K562 (cell line): ENCODE results near the gene PRAMEF20. TPM values are rescaled to one million over a fixed set of nuclear protein-coding genes. Genes with fewer than 3 reads are reported as not detected.
"Not testable (repeated sequence)": the region's sequence is repeated elsewhere in the genome, so short reads cannot be mapped to it uniquely, and the experiment has no call there.

Experiments
- ATAC-seq: fragments of 200-7000 bp; cut with Tn5 transposase; 3 replicates; pipeline ENCODE4 v1.9.1; 2020; ENCODE audit warnings: moderate library complexity
- BruUV-seq: library from RNA; stranded (reverse); fragments of 400-500 nt; replicated peaks from 2 replicates; lab custom pipeline; 2021; lab: Mats Ljungman, UMichigan
- CTCF ChIA-PET: fragments of 300-600 bp; formaldehyde crosslinking; extraction: SDS; loops from one replicate; lab custom pipeline; 2021; ENCODE audit warnings: low intra/inter-chr PET ratio; lab: Yijun Ruan, JAX
- POLR2A ChIA-PET: fragments of 300-600, 350-650 bp; sonication (Branson Sonifier 250); formaldehyde crosslinking; extraction: SDS; loops from one replicate; lab custom pipeline; 2021; ENCODE audit warnings: antibody characterized with exemption, inconsistent platforms; lab: Yijun Ruan, JAX
- DNase-seq, 4 experiments: peaks; one replicate each; pipeline versions ENCODE4 v3.0.0 to v3.0.0-alpha.2; 2011 to 2018; ENCODE audit warnings: low spot score in 3 of 4, mixed read lengths in 3 of 4; ENCODE audit errors: extremely low read depth in 1 of 4
- FAIRE-seq: peaks from 2 replicates; lab custom pipeline; 2011; peaks lifted over from hg19 to GRCh38; lab: Jason Lieb, UNC
- H2AFZ ChIP-seq: 2 replicates; pipeline ENCODE4 v1.6.0; 2011; ENCODE audit warnings: low read depth, low read length, control low read depth, inconsistent platforms
- H3K27ac ChIP-seq: fragments of 200-600 bp; 3 replicates; pipeline ENCODE4 v1.8.0; 2011; ENCODE audit warnings: low read depth, mild to moderate bottlenecking, control low read depth, inconsistent platforms, low read length, moderate library complexity, mixed read lengths; ENCODE audit errors: extremely low read depth
- H3K27me3 ChIP-seq, 2 experiments: fragments of 300-600 bp in 1 of 2; 2 replicates in 1 of 2; 3 replicates in 1 of 2; pipeline versions ENCODE4 v1.6.0 to v1.8.0; 2011; ENCODE audit warnings: inconsistent platforms in 2 of 2, low read length in 2 of 2, mild to moderate bottlenecking in 1 of 2, mixed read lengths in 1 of 2, moderate library complexity in 1 of 2; ENCODE audit not compliant: control insufficient read depth in 2 of 2, insufficient read depth in 2 of 2
- H3K36me3 ChIP-seq: fragments of 300-600 bp; 3 replicates; pipeline ENCODE4 v1.8.0; 2011; ENCODE audit warnings: mild to moderate bottlenecking, low read length, inconsistent platforms; ENCODE audit not compliant: control insufficient read depth, insufficient read depth
- H3K4me1 ChIP-seq, 2 experiments: fragments of 200-600 bp in 1 of 2; replicated peaks in 1 of 2; 2 replicates in 1 of 2; 3 replicates in 1 of 2; pipeline versions ENCODE4 v1.5.1 to v1.8.0; 2011; ENCODE audit warnings: inconsistent platforms in 2 of 2, low read length in 2 of 2, mild to moderate bottlenecking in 1 of 2, mixed read lengths in 1 of 2, moderate library complexity in 1 of 2; ENCODE audit not compliant: control insufficient read depth in 2 of 2, insufficient read depth in 2 of 2
- H3K4me2 ChIP-seq: 2 replicates; pipeline ENCODE4 v1.6.1; 2011; ENCODE audit warnings: low read length, control low read depth, inconsistent platforms, mixed read lengths; ENCODE audit not compliant: insufficient read depth
- H3K4me3 ChIP-seq: fragments of 200-600 bp; sonication (generic), shearing (Covaris generic); 2 replicates; pipeline ENCODE4 v1.5.1; 2016; ENCODE audit warnings: control low read depth, inconsistent platforms
- H3K79me2 ChIP-seq: fragments of 200-600 bp; 3 replicates; pipeline ENCODE4 v1.8.0; 2011; ENCODE audit warnings: low read length, inconsistent platforms; ENCODE audit not compliant: control insufficient read depth, insufficient read depth
- H3K9ac ChIP-seq, 2 experiments: 2 replicates each; pipeline versions ENCODE4 v1.6.0 to v1.6.1; 2011; ENCODE audit warnings: low read depth in 2 of 2, low read length in 2 of 2, control low read depth in 1 of 2, inconsistent platforms in 1 of 2, mild to moderate bottlenecking in 1 of 2, mixed read lengths in 1 of 2; ENCODE audit not compliant: insufficient read depth in 1 of 2
- H3K9me1 ChIP-seq: one replicate; pipeline ENCODE4 v1.6.0; 2011; ENCODE audit warnings: inconsistent platforms, mild to moderate bottlenecking, low read length, moderate library complexity; ENCODE audit not compliant: control insufficient read depth, insufficient read depth
- H3K9me3 ChIP-seq: replicated peaks from 2 replicates; pipeline ENCODE4 v1.5.1; 2011; ENCODE audit warnings: low read depth, low read length, inconsistent platforms; ENCODE audit not compliant: control insufficient read depth, insufficient read depth
- H4K20me1 ChIP-seq: replicated peaks from 2 replicates; pipeline ENCODE4 v1.6.1; 2011; ENCODE audit warnings: low read length, inconsistent platforms, mixed read lengths; ENCODE audit not compliant: control insufficient read depth, insufficient read depth
- C11orf30 ChIP-seq: fragments of 450-650 bp; IDR thresholded peaks from 2 replicates; pipeline ENCODE4 v1.6.1; 2016; ENCODE audit warnings: low read depth, mild to moderate bottlenecking
- MAFF ChIP-seq: IDR thresholded peaks from 2 replicates; pipeline ENCODE4 v1.6.1; 2012; ENCODE audit warnings: low read length, improper control_type of control experiment
- MAFG ChIP-seq: fragments of 450-650 bp; conservative IDR thresholded peaks from 2 replicates; pipeline ENCODE4 v1.6.1; 2016; ENCODE audit warnings: missing genetic modification characterization, missing compliant biosample characterization
- MAFK ChIP-seq: IDR thresholded peaks from 2 replicates; pipeline ENCODE4 v1.6.1; 2011; ENCODE audit warnings: low read length, improper control_type of control experiment
- ZNF316 ChIP-seq: fragments of 450-650 bp; IDR thresholded peaks from 2 replicates; pipeline ENCODE4 v1.6.1; 2016
- WGBS: fragments of 100-300 bp; shearing (Covaris generic); methylation state at CpG from one replicate; pipeline ENCODE4 v1.1.6; 2016; ENCODE audit warnings: low coverage, mixed read lengths; ENCODE audit not compliant: insufficient coverage; ENCODE audit errors: missing lambda C conversion rate; 5-methylcytosine and 5-hydroxymethylcytosine counted together
- in situ Hi-C: fragments of 300-500 bp; cut with MboI; formaldehyde crosslinking; loops from 4 replicates; pipeline ENCODE4 v1.15.0; 2018; ENCODE audit warnings: inconsistent platforms, mixed read lengths
- intact Hi-C: fragments of 100-400 bp; cut with micrococcal nuclease; formaldehyde crosslinking; loops from 2 replicates; pipeline ENCODE4 v1.14.2; 2022
- polyA plus RNA-seq, 8 experiments: library from polyadenylated mRNA; depleted of rRNA in 4 of 8; stranded (reverse) in 5 of 8; unstranded in 3 of 8; fragments of >200 nt; fragmentation: Nextera tagmentation in 2 of 8; fragmentation: Illumina TruSeq in 1 of 8; extraction: Ambion mirVana in 2 of 8; extraction: Trizol in 1 of 8; gene quantifications; 2 replicates each; pipeline versions ENCODE4 v1.2.1 to v1.2.3, GENCODE V29; 2011 to 2014; ENCODE audit warnings: inconsistent platforms in 1 of 8, missing spikeins in 1 of 8
- total RNA-seq, 7 experiments: library from RNA; depleted of rRNA in 6 of 7; stranded (reverse); fragments of >200 nt in 6 of 7; fragmentation: Illumina TruSeq in 2 of 7; extraction: Trizol in 2 of 7; gene quantifications; 2 replicates each; pipeline versions ENCODE4 v1.2.1 to v1.2.3, GENCODE V29; 2011 to 2021; ENCODE audit warnings: low replicate concordance in 1 of 7
- TF ChIP-seq, protein P1 (sequence below), 2 experiments: IDR thresholded peaks; 2 replicates each; pipeline ENCODE4 v1.6.1; 2011; ENCODE audit warnings: borderline replicate concordance in 1 of 2, control low read depth in 1 of 2, low read depth in 1 of 2, low read length in 1 of 2, mild to moderate bottlenecking in 1 of 2, mixed read lengths in 1 of 2, moderate library complexity in 1 of 2; ENCODE audit not compliant: insufficient read depth in 1 of 2, insufficient read length in 1 of 2, poor library complexity in 1 of 2, severe bottlenecking in 1 of 2; ENCODE audit errors: extremely low read depth in 1 of 2

PRAMEF20 gene
- total and polyA plus RNA-seq, 9 of the 15 experiments (the other 6 are each of a cell fraction or from before 2014, with no cell fraction given), result not detected

DNA sequence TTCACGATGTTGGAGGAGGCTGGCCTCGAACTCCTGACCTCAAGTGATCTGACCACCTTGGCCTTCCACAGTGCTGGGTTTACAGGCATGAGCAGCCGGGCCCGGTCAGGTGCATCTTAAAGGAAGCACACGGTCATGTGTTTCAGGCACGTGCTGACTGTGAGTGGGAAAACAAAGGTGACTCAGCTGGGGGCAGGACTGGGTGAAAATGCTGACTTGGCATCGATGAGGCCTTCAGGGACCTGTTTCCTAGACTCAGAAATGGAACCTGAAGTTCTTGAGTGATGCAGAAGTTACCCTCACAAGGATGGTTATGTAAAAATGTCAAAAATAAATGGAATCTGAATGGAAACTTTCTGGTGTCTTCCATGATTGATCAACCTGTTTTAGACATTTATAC, 17.2 kb upstream of the PRAMEF20 start:
- BruUV-seq, DNase-seq, H3K27ac ChIP-seq, H3K9ac ChIP-seq, H3K79me2 ChIP-seq, H4K20me1 ChIP-seq, H3K9me3 ChIP-seq, in situ Hi-C loops, H3K4me2 ChIP-seq, FAIRE-seq, H3K27me3 ChIP-seq, H3K36me3 ChIP-seq, CTCF ChIA-PET, ATAC-seq, H3K4me3 ChIP-seq, H2AFZ ChIP-seq, H3K9me1 ChIP-seq, H3K4me1 ChIP-seq, intact Hi-C loops: not testable (repeated sequence)
- WGBS, result 0% methylated on average over 7 of the region's 7 CpGs
- peak; percentile 82 for TF ChIP-seq ZNF316
- TF ChIP-seq, protein P1, sequence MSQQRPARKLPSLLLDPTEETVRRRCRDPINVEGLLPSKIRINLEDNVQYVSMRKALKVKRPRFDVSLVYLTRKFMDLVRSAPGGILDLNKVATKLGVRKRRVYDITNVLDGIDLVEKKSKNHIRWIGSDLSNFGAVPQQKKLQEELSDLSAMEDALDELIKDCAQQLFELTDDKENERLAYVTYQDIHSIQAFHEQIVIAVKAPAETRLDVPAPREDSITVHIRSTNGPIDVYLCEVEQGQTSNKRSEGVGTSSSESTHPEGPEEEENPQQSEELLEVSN (IDR thresholded peaks at IDR 0.05; ENCODE audit: borderline replicate concordance in 1 of 2, extremely low read depth in 1 of 2, insufficient read depth in 1 of 2, insufficient read length in 1 of 2, low read depth in 1 of 2, low read length in 1 of 2, poor library complexity in 1 of 2, severe bottlenecking in 1 of 2), result peak in 1 of 2 experiments; percentile 56
- TF ChIP-seq C11orf30, result peak; percentile 76
- TF ChIP-seq MAFK, result peak; percentile 72
- peak; percentile 62 for TF ChIP-seq MAFF
- TF ChIP-seq MAFG (tag), result peak; percentile 69
- POLR2A ChIA-PET, result interaction anchor here (0.7 kb wide), 1 partner anchor 18 kb away, joined by 3 read pairs; no protein-coding TSS in a partner anchor

DNA sequence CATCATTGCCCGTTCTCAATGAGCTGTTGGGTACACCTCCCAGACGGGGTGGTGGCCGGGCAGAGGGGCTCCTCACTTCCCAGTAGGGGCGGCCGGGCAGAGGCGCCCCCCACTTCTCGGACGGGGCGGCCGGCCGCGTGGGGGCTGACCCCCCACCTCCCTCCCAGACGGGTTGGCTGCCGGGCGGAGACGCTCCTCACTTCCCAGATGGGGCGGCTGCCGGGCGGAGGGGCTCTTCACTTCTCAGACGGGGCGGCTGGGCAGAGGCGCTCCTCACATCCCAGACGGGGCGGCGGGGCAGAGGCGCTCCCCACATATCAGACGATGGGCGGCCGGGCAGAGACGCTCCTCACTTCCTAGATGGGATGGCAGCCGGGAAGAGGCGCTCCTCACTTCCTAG, 15.5 kb upstream of the PRAMEF20 start:
- H3K4me1 ChIP-seq, H3K9ac ChIP-seq, H3K27ac ChIP-seq, H3K4me3 ChIP-seq, in situ Hi-C loops, H2AFZ ChIP-seq, H3K79me2 ChIP-seq, H4K20me1 ChIP-seq, FAIRE-seq, H3K9me1 ChIP-seq, intact Hi-C loops, BruUV-seq, H3K9me3 ChIP-seq, DNase-seq, H3K4me2 ChIP-seq, CTCF ChIA-PET, POLR2A ChIA-PET, H3K36me3 ChIP-seq, ATAC-seq: not testable (repeated sequence)
- H3K27me3 ChIP-seq, result peaks cover 0 to 12% of the 10 kb centered on the region in 2 experiments; a peak in 2 of 5 replicates
- 12% methylated on average over 18 of the region's 32 CpGs for WGBS

DNA sequence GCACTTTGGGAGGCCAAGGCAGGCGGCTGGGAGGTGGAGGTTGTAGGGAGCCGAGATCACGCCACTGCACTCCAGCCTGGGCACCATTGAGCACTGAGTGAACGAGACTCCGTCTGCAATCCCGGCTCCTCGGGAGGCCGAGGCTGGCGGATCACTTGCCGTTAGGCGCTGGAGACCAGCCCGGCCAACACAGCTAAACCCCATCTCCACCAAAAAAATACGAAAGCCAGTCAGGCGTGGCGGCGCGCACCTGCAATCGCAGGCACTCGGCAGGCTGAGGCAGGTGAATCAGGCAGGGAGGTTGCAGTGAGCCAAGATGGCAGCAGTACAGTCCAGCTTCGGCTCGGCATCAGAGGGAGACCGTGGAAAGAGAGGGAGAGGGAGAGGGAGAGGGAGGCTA, 14.9 kb upstream of the PRAMEF20 start:
- H3K27ac ChIP-seq, H2AFZ ChIP-seq, H3K4me2 ChIP-seq, H3K9me1 ChIP-seq, DNase-seq, POLR2A ChIA-PET, H3K79me2 ChIP-seq, FAIRE-seq, intact Hi-C loops, CTCF ChIA-PET, H3K9ac ChIP-seq, H3K4me1 ChIP-seq, H3K9me3 ChIP-seq, H3K4me3 ChIP-seq, in situ Hi-C loops, H3K36me3 ChIP-seq, BruUV-seq, ATAC-seq, H4K20me1 ChIP-seq: not testable (repeated sequence)
- WGBS, result 3% methylated on average over 16 of the region's 22 CpGs
- peaks cover 0 to 12% of the 10 kb centered on the region in 2 experiments; a peak in 2 of 5 replicates for H3K27me3 ChIP-seq
